ENCODE data around the gene KCNN3. TPM values are rescaled to one million over a fixed set of nuclear protein-coding genes. Genes with fewer than 3 reads are reported as not detected.

KCNN3 gene
- total and polyA plus RNA-seq, 2 of the 13 experiments (the other 11 are each of a cell fraction or from before 2014, with no cell fraction given), result not detected

- TF ChIP-seq ZNF609 (CRISPR knock-in tag; IDR thresholded peaks at IDR 0.05; ENCODE audit: borderline replicate concordance) (no peak), ZNF333 (CRISPR knock-in tag; IDR thresholded peaks at IDR 0.05; ENCODE audit: borderline replicate concordance) (no peak), ZNF138 (CRISPR knock-in tag; IDR thresholded peaks at IDR 0.05; ENCODE audit: low read depth) (no peak), NFE2 (CRISPR knock-in tag; IDR thresholded peaks at IDR 0.05) (no peak), NPAS2 (CRISPR knock-in tag; IDR thresholded peaks at IDR 0.05; ENCODE audit: borderline replicate concordance) (no peak), ZNF256 (CRISPR knock-in tag; conservative IDR thresholded peaks at IDR 0.05) (no peak), POLR2AphosphoS5 (IDR thresholded peaks at IDR 0.05; ENCODE audit: low read depth, low read length) (no peak), ZNF639 (CRISPR knock-in tag; conservative IDR thresholded peaks at IDR 0.05) (no peak), IRF9 (CRISPR knock-in tag; IDR thresholded peaks at IDR 0.05; ENCODE audit: borderline replicate concordance) (no peak), ZC3H13 (CRISPR knock-in tag; IDR thresholded peaks at IDR 0.05) (no peak), CEBPG (CRISPR knock-in tag; IDR thresholded peaks at IDR 0.05) (no peak), LCORL (IDR thresholded peaks at IDR 0.05) (no peak), LCORL (CRISPR knock-in tag; IDR thresholded peaks at IDR 0.05) (no peak), ZSCAN21 (CRISPR knock-in tag; IDR thresholded peaks at IDR 0.05; ENCODE audit: borderline replicate concordance) (no peak)
These were observed 172.4 kb downstream of the KCNN3 start (continued) for GRCh38 chr1:154697710-154698109.

Data from HepG2 (cell line).